Keratinocyte (primary cell): Measurements from ENCODE around the gene TPPP3. TPM values are rescaled to one million over a fixed set of nuclear protein-coding genes. Genes with fewer than 3 reads are reported as not detected.

Experiments
- DNase-seq: peaks from one replicate; pipeline ENCODE4 v3.0.0-alpha.2; 2011; ENCODE audit warnings: low read depth, missing footprints, low spot score
- FAIRE-seq: peaks from 2 replicates; lab custom pipeline; 2011; peaks lifted over from hg19 to GRCh38; lab: Jason Lieb, UNC
- H2AFZ ChIP-seq: 2 replicates; pipeline ENCODE4 v1.6.0; 2012; ENCODE audit warnings: low read length, control low read depth, inconsistent platforms; ENCODE audit not compliant: control insufficient read depth
- H3K27ac ChIP-seq: 2 replicates; pipeline ENCODE4 v1.5.1; 2011; ENCODE audit warnings: low read length; ENCODE audit not compliant: control insufficient read depth, insufficient read depth
- H3K27me3 ChIP-seq: 3 replicates; pipeline ENCODE4 v1.6.0; 2011; ENCODE audit warnings: low read length; ENCODE audit not compliant: control insufficient read depth, insufficient read depth; ENCODE audit errors: extremely low read depth
- H3K36me3 ChIP-seq, 2 experiments: 2 replicates in 1 of 2; 3 replicates in 1 of 2; pipeline ENCODE4 v1.5.1; 2011; ENCODE audit warnings: low read length in 2 of 2, mild to moderate bottlenecking in 1 of 2; ENCODE audit not compliant: control insufficient read depth in 2 of 2, insufficient read depth in 2 of 2; ENCODE audit errors: extremely low read depth in 1 of 2
- H3K4me1 ChIP-seq: 3 replicates; pipeline ENCODE4 v1.5.1; 2011; ENCODE audit warnings: low read length; ENCODE audit not compliant: control insufficient read depth, insufficient read depth; ENCODE audit errors: extremely low read depth
- H3K4me2 ChIP-seq: 3 replicates; pipeline ENCODE4 v1.6.0; 2011; ENCODE audit warnings: low read depth, low read length; ENCODE audit not compliant: control insufficient read depth, insufficient read depth; ENCODE audit errors: extremely low read depth
- H3K4me3 ChIP-seq, 3 experiments: fragments of 200-600 bp in 1 of 3; sonication (generic) in 1 of 3; 2 replicates in 2 of 3; 3 replicates in 1 of 3; pipeline ENCODE4 v1.5.1; 2011 to 2016; ENCODE audit warnings: low read length in 3 of 3, mild to moderate bottlenecking in 3 of 3, control low read depth in 2 of 3, inconsistent platforms in 1 of 3, low read depth in 1 of 3, mixed read lengths in 1 of 3, mixed run types in 1 of 3, moderate library complexity in 1 of 3; ENCODE audit not compliant: control insufficient read depth in 2 of 3, insufficient read depth in 2 of 3; ENCODE audit errors: extremely low read depth in 1 of 3
- H3K79me2 ChIP-seq: 2 replicates; pipeline ENCODE4 v1.6.0; 2012; ENCODE audit warnings: low read length; ENCODE audit not compliant: control insufficient read depth, insufficient read depth
- H3K9ac ChIP-seq: 3 replicates; pipeline ENCODE4 v1.6.0; 2011; ENCODE audit warnings: low read length; ENCODE audit not compliant: control insufficient read depth, insufficient read depth; ENCODE audit errors: extremely low read depth
- H3K9me1 ChIP-seq: 3 replicates; pipeline ENCODE4 v1.6.0; 2011; ENCODE audit warnings: low read length; ENCODE audit not compliant: control insufficient read depth, insufficient read depth; ENCODE audit errors: extremely low read depth
- H3K9me3 ChIP-seq: 2 replicates; pipeline ENCODE4 v1.5.1; 2012; ENCODE audit warnings: low read depth, low read length; ENCODE audit not compliant: control insufficient read depth
- H4K20me1 ChIP-seq: 3 replicates; pipeline ENCODE4 v1.6.0; 2011; ENCODE audit warnings: low read length; ENCODE audit not compliant: control insufficient read depth, insufficient read depth; ENCODE audit errors: extremely low read depth
- EZH2 ChIP-seq: IDR thresholded peaks from one replicate; pipeline ENCODE4 v1.6.1; 2012; ENCODE audit warnings: inconsistent platforms, mild to moderate bottlenecking, low read length, moderate library complexity
- dilution Hi-C: fragments of 300-500 bp; cut with MboI; formaldehyde crosslinking; loops from one replicate; pipeline ENCODE4 v1.7.0; 2020; ENCODE audit warnings: low sequenced_read_pairs; ENCODE audit not compliant: extremely low pct_ligation_motif_present
- polyA plus RNA-seq, 5 experiments: library from polyadenylated mRNA; depleted of rRNA in 3 of 5; stranded (reverse) in 3 of 5; stranded (forward) in 1 of 5; unstranded in 1 of 5; fragments of >200 nt; gene quantifications; 1 replicate in 1 of 5; 2 replicates in 3 of 5; 3 replicates in 1 of 5; pipeline versions ENCODE4 v1.2.1 to v1.2.3, GENCODE V29; 2011 to 2012; ENCODE audit warnings: missing spikeins in 2 of 5, low read depth in 1 of 5, low replicate concordance in 1 of 5
- TF ChIP-seq, protein P1 (sequence below), 3 experiments: IDR thresholded peaks in 1 of 3; conservative IDR thresholded peaks in 1 of 3; optimal IDR thresholded peaks in 1 of 3; 2 replicates in 2 of 3; 3 replicates in 1 of 3; pipeline versions ENCODE3 to v1.5.1; 2011; ENCODE audit warnings: low read length in 3 of 3, mild to moderate bottlenecking in 3 of 3, moderate library complexity in 2 of 3, control low read depth in 1 of 3, inconsistent platforms in 1 of 3; ENCODE audit not compliant: insufficient read depth in 2 of 3; ENCODE audit errors: extremely low read depth in 1 of 3

The TPPP3 gene
- polyA plus RNA-seq, 1 donor (not counting 4 experiments of a cell fraction or from before 2014, with no cell fraction given), result 0.96 TPM

GRCh38 chr16:67400901-67401300, 7.6 kb upstream of the TPPP3 start:
- DNase-seq (no peak), FAIRE-seq (no peak)
- Histone ChIP-seq H3K36me3 (no peaks in the 10 kb centered on the region), H3K9me3 (no peaks in the 10 kb centered on the region), H3K79me2 (no peaks in the 10 kb centered on the region), H3K4me1 (peaks cover 50% of the 10 kb centered on the region), H4K20me1 (no peaks in the 10 kb centered on the region), H3K4me2 (no peak overlapping the region), H3K27ac (no peak overlapping the region), H3K9me1 (no peaks in the 10 kb centered on the region), H3K27me3 (no peaks in the 10 kb centered on the region), H3K4me3 (no peak overlapping the region), H2AFZ (no peak overlapping the region), H3K9ac (no peak overlapping the region)
- TF ChIP-seq, protein P1, sequence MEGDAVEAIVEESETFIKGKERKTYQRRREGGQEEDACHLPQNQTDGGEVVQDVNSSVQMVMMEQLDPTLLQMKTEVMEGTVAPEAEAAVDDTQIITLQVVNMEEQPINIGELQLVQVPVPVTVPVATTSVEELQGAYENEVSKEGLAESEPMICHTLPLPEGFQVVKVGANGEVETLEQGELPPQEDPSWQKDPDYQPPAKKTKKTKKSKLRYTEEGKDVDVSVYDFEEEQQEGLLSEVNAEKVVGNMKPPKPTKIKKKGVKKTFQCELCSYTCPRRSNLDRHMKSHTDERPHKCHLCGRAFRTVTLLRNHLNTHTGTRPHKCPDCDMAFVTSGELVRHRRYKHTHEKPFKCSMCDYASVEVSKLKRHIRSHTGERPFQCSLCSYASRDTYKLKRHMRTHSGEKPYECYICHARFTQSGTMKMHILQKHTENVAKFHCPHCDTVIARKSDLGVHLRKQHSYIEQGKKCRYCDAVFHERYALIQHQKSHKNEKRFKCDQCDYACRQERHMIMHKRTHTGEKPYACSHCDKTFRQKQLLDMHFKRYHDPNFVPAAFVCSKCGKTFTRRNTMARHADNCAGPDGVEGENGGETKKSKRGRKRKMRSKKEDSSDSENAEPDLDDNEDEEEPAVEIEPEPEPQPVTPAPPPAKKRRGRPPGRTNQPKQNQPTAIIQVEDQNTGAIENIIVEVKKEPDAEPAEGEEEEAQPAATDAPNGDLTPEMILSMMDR (optimal IDR thresholded peaks at IDR 0.05 in 1 of 3, IDR thresholded peaks at IDR 0.05 in 1 of 3, conservative IDR thresholded peaks at IDR 0.05 in 1 of 3; ENCODE audit: extremely low read depth in 1 of 3, insufficient read depth in 2 of 3, low read length in 3 of 3), result no peak
- TF ChIP-seq EZH2, result no peak
- dilution Hi-C loops, result no loop called here

- FAIRE-seq (no peak), DNase-seq (no peak)
- no peak overlapping the region for H3K4me3 ChIP-seq
- H3K27me3 ChIP-seq, result no peaks in the 10 kb centered on the region
- H3K9me3 ChIP-seq, result no peaks in the 10 kb centered on the region
- dilution Hi-C loops, result no loop called here
- peaks cover 46% of the 10 kb centered on the region for H3K4me1 ChIP-seq
- H3K9me1 ChIP-seq, result no peaks in the 10 kb centered on the region
- TF ChIP-seq, protein P1 (optimal IDR thresholded peaks at IDR 0.05 in 1 of 3, IDR thresholded peaks at IDR 0.05 in 1 of 3, conservative IDR thresholded peaks at IDR 0.05 in 1 of 3; ENCODE audit: extremely low read depth in 1 of 3, insufficient read depth in 2 of 3, low read length in 3 of 3), result no peak
- TF ChIP-seq EZH2, result no peak
- no peak overlapping the region for H3K9ac ChIP-seq
- no peaks in the 10 kb centered on the region for H3K79me2 ChIP-seq
- H3K4me2 ChIP-seq, result no peak overlapping the region
- no peaks in the 10 kb centered on the region for H4K20me1 ChIP-seq
- no peaks in the 10 kb centered on the region for H3K36me3 ChIP-seq
- H3K27ac ChIP-seq, result no peak overlapping the region
- H2AFZ ChIP-seq, result no peak overlapping the region
Observed at GRCh38 chr16:67399749-67400704, 6.7 kb upstream of the TPPP3 start.
